GM21381 (cell line): Measurements from ENCODE around the gene PYGM.
"Not testable (repeated sequence)": the region's sequence is repeated elsewhere in the genome, so short reads cannot be mapped to it uniquely, and the experiment has no call there.

Experiments used
- ATAC-seq: cut with Tn5 transposase; IDR thresholded peaks from one replicate; pipeline ENCODE4 v1.9.1; 2021; ENCODE audit warnings: mild to moderate bottlenecking, moderate library complexity; ENCODE audit not compliant: unreplicated experiment

PYGM gene

GRCh38 chr11:64720167-64720566, 39.6 kb downstream of the PYGM start:
- ATAC-seq, result no peak

GRCh38 chr11:64719406-64719805, 40.4 kb downstream of the PYGM start:
- ATAC-seq, result no peak

GRCh38 chr11:64718780-64719124, 41.0 kb downstream of the PYGM start:
- no peak for ATAC-seq

- ATAC-seq, result no peak
Measured at GRCh38 chr11:64718084-64718779, 41.5 kb downstream of the PYGM start.

- no peak for ATAC-seq
Measured at GRCh38 chr11:64717268-64717578, 42.6 kb downstream of the PYGM start.

- no peak for ATAC-seq
Measured at GRCh38 chr11:64716473-64717267, 43.1 kb downstream of the PYGM start.

- ATAC-seq, result no peak
Measured at GRCh38 chr11:64715756-64716472, 43.9 kb downstream of the PYGM start.

GRCh38 chr11:64715110-64715509, 44.7 kb downstream of the PYGM start:
- no peak for ATAC-seq

- no peak for ATAC-seq
Measured at GRCh38 chr11:64714666-64715065, 45.1 kb downstream of the PYGM start.

- no peak for ATAC-seq
Measured at GRCh38 chr11:64713781-64714363, 45.9 kb downstream of the PYGM start.

GRCh38 chr11:64713016-64713707, 46.6 kb downstream of the PYGM start:
- no peak for ATAC-seq

GRCh38 chr11:64712430-64713015, 47.3 kb downstream of the PYGM start:
- ATAC-seq, result no peak

GRCh38 chr11:64711956-64712362, 47.8 kb downstream of the PYGM start:
- no peak for ATAC-seq

- ATAC-seq, result no peak
Measured at GRCh38 chr11:64711138-64711955, 48.4 kb downstream of the PYGM start.

GRCh38 chr11:64710418-64711137, 49.2 kb downstream of the PYGM start:
- no peak for ATAC-seq

GRCh38 chr11:64705501-64705900, 54.3 kb downstream of the PYGM start:
- ATAC-seq, result no peak

GRCh38 chr11:64703048-64703447, 56.7 kb downstream of the PYGM start:
- no peak for ATAC-seq

GRCh38 chr11:64701956-64702355, 57.8 kb downstream of the PYGM start:
- not testable (repeated sequence) for ATAC-seq

GRCh38 chr11:64698427-64698826, 61.3 kb downstream of the PYGM start:
- no peak for ATAC-seq
